ENCODE results near the gene CRY1.
"Not testable (repeated sequence)": the region's sequence is repeated elsewhere in the genome, so short reads cannot be mapped to it uniquely, and the experiment has no call there.

The CRY1 gene

DNA sequence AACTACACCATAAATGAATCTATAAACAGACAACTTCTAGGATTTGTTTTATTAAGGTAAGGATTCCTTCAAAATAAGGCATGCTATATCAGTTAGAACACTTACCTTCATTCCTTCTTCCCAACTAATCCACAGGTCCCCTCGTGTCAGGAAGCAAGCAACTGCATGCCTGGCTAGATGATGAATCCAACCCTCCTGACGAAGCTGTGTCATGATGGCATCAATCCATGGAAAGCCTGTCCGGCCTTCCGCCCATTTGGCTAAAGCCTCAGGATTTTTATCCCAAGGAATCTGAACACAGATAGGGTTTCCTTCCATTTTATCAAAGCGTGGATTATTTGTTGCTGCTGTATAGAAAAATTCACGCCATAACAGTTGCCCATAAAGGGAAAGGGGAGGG lies 93.9 kb downstream of the CRY1 start:
- no peak for DNase-seq (ENCODE audit: low spot score)

DNA sequence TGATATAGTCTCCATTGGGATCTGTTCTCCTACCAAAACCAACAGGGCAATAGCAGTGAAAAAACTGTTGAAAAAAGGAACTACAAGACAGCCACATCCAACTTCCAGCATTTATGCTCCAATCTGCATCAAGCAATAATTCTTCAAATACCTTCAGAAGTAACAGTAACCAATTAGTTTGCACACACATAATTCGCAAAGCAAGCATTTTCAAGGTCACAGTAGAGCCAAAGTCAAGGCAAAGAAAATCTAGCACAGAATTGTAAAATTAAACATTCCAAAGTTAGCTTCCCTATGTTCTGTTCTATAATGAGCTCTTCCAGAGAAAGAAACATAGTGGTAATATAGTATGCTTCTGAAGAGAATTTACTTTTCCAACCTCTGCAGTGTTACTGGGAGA lies 95.4 kb downstream of the CRY1 start:
- no peak for DNase-seq (ENCODE audit: low spot score)

DNA sequence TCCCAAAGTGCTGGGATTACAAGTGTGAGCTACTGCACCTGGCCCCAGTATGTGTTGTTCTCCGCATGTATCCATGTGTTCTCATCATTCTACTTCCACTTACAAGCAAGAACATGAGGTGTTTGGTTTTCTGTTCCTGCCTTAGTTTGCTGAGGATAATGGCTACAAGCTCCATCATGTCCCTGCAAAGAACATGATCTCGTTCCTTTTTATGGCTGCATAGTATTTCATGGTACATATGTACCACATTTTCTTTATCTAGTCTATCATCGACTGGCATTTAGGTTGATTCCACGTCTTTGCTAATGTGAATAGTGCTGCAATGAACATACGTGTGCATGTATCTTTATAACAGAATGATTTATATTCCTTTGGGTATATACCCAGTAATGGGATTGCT lies 97.2 kb downstream of the CRY1 start:
- DNase-seq (ENCODE audit: low spot score) = not testable (repeated sequence)

GRCh38 chr12:106994579-106995220 lies 98.6 kb downstream of the CRY1 start:
- DNase-seq (ENCODE audit: low spot score) = no peak

- no peak for DNase-seq (ENCODE audit: low spot score)
Observed at GRCh38 chr12:106987846-106988245, 105.5 kb downstream of the CRY1 start.

- peak; percentile 81 for DNase-seq (ENCODE audit: low spot score)
Observed at GRCh38 chr12:106986625-106987389, 106.5 kb downstream of the CRY1 start, which contains the start of gene MTERF2. MTERF2 (minus strand) TSS chr12:106987146; CDS start chr12:106978714, 8,432 bp downstream.

GRCh38 chr12:106986135-106986534 lies 107.2 kb downstream of the CRY1 start:
- no peak for DNase-seq (ENCODE audit: low spot score)

- DNase-seq (ENCODE audit: low spot score) = no peak
Observed at GRCh38 chr12:106985479-106985878, 107.9 kb downstream of the CRY1 start.

DNA sequence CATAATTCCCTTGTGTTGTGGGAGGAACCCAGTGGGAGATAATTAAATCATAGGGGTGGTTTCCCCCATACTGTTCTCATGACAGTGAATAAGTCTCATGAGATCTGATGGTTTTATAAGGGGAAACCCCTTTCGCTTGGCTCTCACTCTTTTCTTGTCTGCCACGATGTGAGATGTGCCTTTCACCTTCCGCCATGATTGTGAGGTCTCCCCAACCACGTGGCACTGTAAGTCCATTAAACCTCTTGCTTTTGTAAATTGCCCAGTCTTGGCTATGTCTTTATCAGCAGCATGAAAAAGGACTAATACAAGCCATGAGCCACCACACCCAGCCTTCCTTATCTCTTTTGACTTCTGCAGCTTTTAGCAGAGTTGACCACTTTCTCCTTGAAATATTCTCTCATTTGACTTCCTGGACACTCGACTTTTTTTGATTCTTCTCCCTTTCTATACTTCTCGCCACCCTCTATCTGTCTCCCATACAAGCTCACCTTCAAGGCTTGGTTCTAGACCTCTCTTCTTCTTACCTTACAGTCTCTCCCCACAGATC lies 108.7 kb downstream of the CRY1 start:
- DNase-seq (ENCODE audit: low spot score) = no peak

GRCh38 chr12:106982229-106982628 lies 111.1 kb downstream of the CRY1 start:
- DNase-seq (ENCODE audit: low spot score) = no peak

- no peak for DNase-seq (ENCODE audit: low spot score)
Observed at GRCh38 chr12:106981788-106982187, 111.6 kb downstream of the CRY1 start.

- DNase-seq (ENCODE audit: low spot score) = no peak
Observed at GRCh38 chr12:106980944-106981343, 112.4 kb downstream of the CRY1 start.

DNA sequence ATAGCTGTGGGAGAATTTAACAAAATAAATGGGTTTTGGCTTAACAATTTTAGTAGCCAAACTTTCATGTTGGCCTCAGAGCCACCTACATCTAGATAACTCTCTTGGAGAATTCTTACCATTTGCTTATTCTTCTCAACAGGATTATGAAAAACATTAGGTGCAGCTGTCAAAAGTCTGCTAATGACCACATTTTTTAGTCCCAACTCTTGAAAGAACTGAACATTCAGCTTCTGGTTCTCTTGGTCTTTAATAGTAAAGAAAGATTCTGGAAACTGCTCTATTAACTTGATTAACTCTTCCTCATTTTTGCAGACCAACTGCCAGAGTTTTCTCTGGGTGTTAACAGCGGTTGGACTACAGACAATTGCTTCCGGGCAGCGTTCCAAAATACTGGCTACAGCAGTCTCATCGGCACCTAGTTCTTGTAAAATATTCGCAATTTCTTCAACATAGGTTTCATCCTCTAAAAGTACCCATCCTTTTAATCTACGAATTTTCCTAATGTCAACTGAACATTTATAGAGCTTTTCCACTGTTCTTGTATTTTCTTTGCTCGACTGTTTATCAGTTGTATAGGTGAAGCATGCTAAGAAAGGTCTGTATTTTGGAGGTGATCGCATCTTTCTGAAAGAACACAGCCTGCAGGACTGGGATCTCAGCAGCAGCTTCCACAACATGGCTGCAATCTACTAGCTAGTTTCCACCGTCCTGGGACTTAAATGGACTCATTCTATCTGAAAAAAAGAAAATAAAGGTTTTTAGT lies 115.1 kb downstream of the CRY1 start:
- DNase-seq (ENCODE audit: low spot score) = no peak

- no peak for DNase-seq (ENCODE audit: low spot score)
Observed at GRCh38 chr12:106976668-106977067, 116.7 kb downstream of the CRY1 start.

- DNase-seq (ENCODE audit: low spot score) = no peak
Observed at GRCh38 chr12:106975993-106976658, 117.2 kb downstream of the CRY1 start.

GRCh38 chr12:106975098-106975497 lies 118.3 kb downstream of the CRY1 start:
- DNase-seq (ENCODE audit: low spot score) = no peak

GRCh38 chr12:106974511-106974910 lies 118.8 kb downstream of the CRY1 start:
- DNase-seq (ENCODE audit: low spot score) = no peak

DNA sequence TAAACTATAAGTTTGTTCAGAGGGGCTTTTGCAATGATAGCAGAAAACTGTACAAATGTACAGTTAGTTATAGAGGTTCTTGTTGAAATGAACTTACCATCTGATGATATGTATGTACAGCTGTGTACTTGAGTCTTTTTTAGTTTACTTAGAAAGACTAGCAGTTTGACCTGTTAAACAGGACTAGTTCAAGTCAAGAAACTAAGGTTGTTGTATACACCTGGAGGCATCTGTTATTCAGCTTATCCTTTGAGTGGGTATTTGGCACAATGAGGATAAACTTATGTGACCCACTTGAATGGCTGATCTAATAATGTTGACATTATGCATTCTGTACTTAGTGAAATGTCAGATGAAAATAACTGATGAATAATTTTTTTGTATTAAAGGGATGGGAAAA lies 119.8 kb downstream of the CRY1 start:
- DNase-seq (ENCODE audit: low spot score) = no peak

- no peak for DNase-seq (ENCODE audit: low spot score)
Observed at GRCh38 chr12:106971065-106971464, 122.3 kb downstream of the CRY1 start.

- DNase-seq (ENCODE audit: low spot score) = no peak
Observed at GRCh38 chr12:106964526-106964925, 128.8 kb downstream of the CRY1 start.

DNA sequence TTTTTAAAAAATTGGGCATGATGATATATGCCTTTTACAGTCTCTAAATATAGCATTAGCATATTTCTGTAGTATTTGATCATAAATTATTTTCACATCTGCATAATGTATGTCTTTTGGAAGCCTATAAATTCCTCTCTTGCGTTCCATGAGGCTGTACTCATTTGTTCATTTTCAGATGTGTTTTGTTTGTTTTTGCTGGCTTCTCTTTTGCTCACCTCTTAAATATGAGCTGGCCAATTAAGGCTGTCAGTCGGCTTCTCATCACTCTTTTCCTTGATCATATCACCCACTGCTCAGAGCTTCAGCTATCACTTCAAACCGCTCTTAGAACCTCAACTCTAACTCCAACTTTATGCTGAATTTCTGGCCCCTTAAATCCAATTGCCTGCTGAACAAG lies 131.1 kb downstream of the CRY1 start:
- no peak for DNase-seq (ENCODE audit: low spot score)

- no peak for DNase-seq (ENCODE audit: low spot score)
Observed at GRCh38 chr12:106960443-106960842, 132.9 kb downstream of the CRY1 start.
